DMS114 treated with DMSO at 0.1 percent for 48 hours (cell line): ENCODE data around the gene ROS1.
"Not testable (repeated sequence)": the region's sequence is repeated elsewhere in the genome, so short reads cannot be mapped to it uniquely, and the experiment has no call there.

Source experiments
- DNase-seq: peaks from one replicate; lab custom pipeline; 2025; ENCODE audit not compliant: unreplicated experiment; lab: John Stamatoyannopoulos, UW

The ROS1 gene

GRCh38 chr6:117268924-117269323 lies 156.8 kb downstream of the ROS1 start:
- no peak for DNase-seq

- DNase-seq, result no peak
Observed at GRCh38 chr6:117267766-117268534, 157.8 kb downstream of the ROS1 start.

GRCh38 chr6:117267054-117267347 lies 158.7 kb downstream of the ROS1 start:
- DNase-seq, result no peak

GRCh38 chr6:117266257-117267053 lies 159.3 kb downstream of the ROS1 start:
- DNase-seq, result no peak

- DNase-seq, result no peak
Observed at GRCh38 chr6:117265410-117266256, 160.1 kb downstream of the ROS1 start, which contains the start of gene VGLL2. TSS of gene VGLL2 (plus strand) at chr6:117265558. CDS start at chr6:117265764, 206 bp downstream.

- no peak for DNase-seq
Observed at GRCh38 chr6:117264692-117265409, 160.9 kb downstream of the ROS1 start.

- DNase-seq, result no peak
Observed at GRCh38 chr6:117264369-117264691, 161.4 kb downstream of the ROS1 start.

GRCh38 chr6:117263353-117263927 lies 162.3 kb downstream of the ROS1 start:
- DNase-seq, result no peak

- no peak for DNase-seq
Observed at GRCh38 chr6:117262799-117263198, 162.9 kb downstream of the ROS1 start.

GRCh38 chr6:117253785-117254184 lies 172.0 kb downstream of the ROS1 start:
- no peak for DNase-seq

GRCh38 chr6:117244979-117245378 lies 180.8 kb downstream of the ROS1 start:
- not testable (repeated sequence) for DNase-seq

GRCh38 chr6:117244571-117244970 lies 181.2 kb downstream of the ROS1 start:
- DNase-seq, result not testable (repeated sequence)
